WTC11 (cell line): ENCODE results near the gene PRR13. TPM values are rescaled to one million over a fixed set of nuclear protein-coding genes. Genes with fewer than 3 reads are reported as not detected.

Source experiments
- ATAC-seq: fragments of 200-7000 bp; cut with Tn5 transposase; 2 replicates; pipeline ENCODE4 v1.10.0; 2021; ENCODE audit warnings: mild to moderate bottlenecking, moderate library complexity
- Bru-seq: library from RNA; stranded (reverse); fragments of 400-500 nt; gene quantifications from one replicate; lab custom pipeline; 2021; lab: Mats Ljungman, UMichigan
- CTCF ChIA-PET: fragments of 300-600 bp; sonication (Branson Sonifier 250); formaldehyde crosslinking; loops from one replicate; lab custom pipeline; 2021; ENCODE audit warnings: antibody characterized with exemption; lab: Charles Lee
- POLR2A ChIA-PET: fragments of 350-600 bp; sonication (Branson Sonifier 250); formaldehyde crosslinking; loops from one replicate; lab custom pipeline; 2021; ENCODE audit warnings: antibody characterized with exemption; lab: Charles Lee
- DNase-seq: peaks from one replicate; pipeline ENCODE4 v3.0.0; 2021; ENCODE audit warnings: low spot score
- H3K27ac Mint-ChIP-seq: 2 replicates; pipeline ENCODE4 v1.8.0; 2021; ENCODE audit warnings: mixed read lengths
- H3K27me3 Mint-ChIP-seq: 2 replicates; pipeline ENCODE4 v1.8.0; 2021; ENCODE audit warnings: low read depth, mild to moderate bottlenecking, moderate library complexity, mixed read lengths
- H3K36me3 Mint-ChIP-seq: 2 replicates; pipeline ENCODE4 v1.8.0; 2021; ENCODE audit warnings: mixed read lengths
- H3K4me1 Mint-ChIP-seq: 2 replicates; pipeline ENCODE4 v1.8.0; 2022; ENCODE audit warnings: mixed read lengths
- H3K4me3 Mint-ChIP-seq: 2 replicates; pipeline ENCODE4 v1.8.0; 2021; ENCODE audit warnings: mild to moderate bottlenecking, moderate library complexity, mixed read lengths
- H3K9me3 Mint-ChIP-seq: 2 replicates; pipeline ENCODE4 v1.8.0; 2021; ENCODE audit warnings: mixed read lengths
- CREM ChIP-seq: sonication (generic); formaldehyde crosslinking; IDR thresholded peaks from 2 replicates; pipeline ENCODE4 v1.8.1; 2022; ENCODE audit warnings: mild to moderate bottlenecking, missing genetic modification reagents, moderate library complexity
- ETV6 ChIP-seq: sonication (generic); formaldehyde crosslinking; IDR thresholded peaks from 2 replicates; pipeline ENCODE4 v1.8.1; 2022; ENCODE audit warnings: mild to moderate bottlenecking, missing genetic modification reagents
- NFYB ChIP-seq: sonication (generic); formaldehyde crosslinking; conservative IDR thresholded peaks from 2 replicates; pipeline ENCODE4 v1.8.0; 2022; ENCODE audit warnings: low read depth, missing genetic modification reagents
- OVOL2 ChIP-seq: fragments of 250-450 bp; sonication (Bioruptor Pico); IDR thresholded peaks from 2 replicates; pipeline ENCODE4 v1.9.0; 2021; ENCODE audit warnings: mild to moderate bottlenecking, borderline replicate concordance
- SP1 ChIP-seq: sonication (generic); formaldehyde crosslinking; conservative IDR thresholded peaks from 2 replicates; pipeline ENCODE4 v1.8.1; 2022; ENCODE audit warnings: missing genetic modification reagents
- TEAD1 ChIP-seq: sonication (generic); formaldehyde crosslinking; IDR thresholded peaks from 2 replicates; pipeline ENCODE4 v1.8.0; 2022; ENCODE audit warnings: mild to moderate bottlenecking, missing genetic modification reagents
- ZNF232 ChIP-seq: sonication (generic); formaldehyde crosslinking; IDR thresholded peaks from 2 replicates; pipeline ENCODE4 v1.8.0; 2022; ENCODE audit warnings: mild to moderate bottlenecking, missing genetic modification reagents
- ZNF263 ChIP-seq: sonication (generic); formaldehyde crosslinking; IDR thresholded peaks from 2 replicates; pipeline ENCODE4 v1.8.1; 2022; ENCODE audit warnings: low read depth, mild to moderate bottlenecking, moderate library complexity, missing genetic modification reagents
- ZNF317 ChIP-seq: sonication (generic); formaldehyde crosslinking; IDR thresholded peaks from 2 replicates; pipeline ENCODE4 v1.8.1; 2023; ENCODE audit warnings: low read depth, mild to moderate bottlenecking, moderate library complexity, missing genetic modification reagents, borderline replicate concordance
- long read RNA-seq, 3 experiments: library from RNA in 1 of 3; library from capped mRNA in 1 of 3; library from polyadenylated mRNA in 1 of 3; unstranded in 2 of 3; stranded (forward) in 1 of 3; transcript quantifications; one replicate each; pipeline ENCODE4 v2.0.0, GENCODE V29; 2021
- total RNA-seq: library from RNA; stranded (reverse); gene quantifications from 3 replicates; pipeline ENCODE4 v1.2.3, GENCODE V29; 2021
- TF ChIP-seq, protein P1 (sequence below): sonication (generic); formaldehyde crosslinking; IDR thresholded peaks from 2 replicates; pipeline ENCODE4 v1.8.0; 2022; ENCODE audit warnings: mild to moderate bottlenecking, missing genetic modification reagents
- TF ChIP-seq, protein P2 (sequence below): sonication (generic); formaldehyde crosslinking; IDR thresholded peaks from 2 replicates; pipeline ENCODE4 v1.8.0; 2022; ENCODE audit warnings: mild to moderate bottlenecking, missing genetic modification reagents
- TF ChIP-seq, protein P3 (sequence below): sonication (generic); formaldehyde crosslinking; IDR thresholded peaks from 2 replicates; pipeline ENCODE4 v1.8.1; 2023; ENCODE audit warnings: mild to moderate bottlenecking, missing genetic modification reagents, moderate library complexity
- TF ChIP-seq, protein P4 (sequence below): sonication (generic); formaldehyde crosslinking; IDR thresholded peaks from 2 replicates; pipeline ENCODE4 v1.8.1; 2023; ENCODE audit warnings: mild to moderate bottlenecking, moderate library complexity, missing genetic modification reagents
- TF ChIP-seq, protein P5 (sequence below): sonication (generic); formaldehyde crosslinking; IDR thresholded peaks from 2 replicates; pipeline ENCODE4 v1.8.0; 2022; ENCODE audit warnings: missing genetic modification reagents
- TF ChIP-seq, protein P6 (sequence below): sonication (generic); formaldehyde crosslinking; IDR thresholded peaks from 2 replicates; pipeline ENCODE4 v1.8.1; 2022; ENCODE audit warnings: mild to moderate bottlenecking, missing genetic modification reagents, moderate library complexity, borderline replicate concordance
- TF ChIP-seq, protein P7 (sequence below): fragments of 250-450 bp; sonication (Bioruptor Pico); IDR thresholded peaks from 2 replicates; pipeline ENCODE4 v1.9.0; 2021; ENCODE audit warnings: mild to moderate bottlenecking
- TF ChIP-seq, protein P8 (sequence below): sonication (generic); formaldehyde crosslinking; IDR thresholded peaks from 2 replicates; pipeline ENCODE4 v1.8.1; 2023; ENCODE audit warnings: mild to moderate bottlenecking, missing genetic modification reagents

PRR13 gene, protein sequence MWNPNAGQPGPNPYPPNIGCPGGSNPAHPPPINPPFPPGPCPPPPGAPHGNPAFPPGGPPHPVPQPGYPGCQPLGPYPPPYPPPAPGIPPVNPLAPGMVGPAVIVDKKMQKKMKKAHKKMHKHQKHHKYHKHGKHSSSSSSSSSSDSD
- total RNA-seq: 150 to 187 TPM (median 155 TPM) in 3 replicates
- percentile 97 among the genes with signal in this experiment for Bru-seq, nascent RNA
- long read RNA-seq, experiment 1, transcript PRR13-209 (4 exons, 625 nt): minor isoform, 52 of 383 reads
- long read RNA-seq, experiment 1, transcript PRR13-202 (4 exons, 1,229 nt): major isoform, 298 of 383 reads
- long read RNA-seq, experiment 1, partial matches to known transcripts: 7 of 383 reads
- long read RNA-seq, experiment 1, other reads (novel, unspliced or antisense): 13 of 383 reads
- long read RNA-seq, experiment 2, transcript PRR13-207 (4 exons, 838 nt): minor isoform, 6 of 172 reads
- long read RNA-seq, experiment 2, transcript PRR13-209 (4 exons, 625 nt): minor isoform, 15 of 172 reads
- long read RNA-seq, experiment 2, transcript PRR13-202 (4 exons, 1,229 nt): major isoform, 66 of 172 reads
- long read RNA-seq, experiment 2, partial matches to known transcripts: 62 of 172 reads
- long read RNA-seq, experiment 2, other reads (novel, unspliced or antisense): 22 of 172 reads
- long read RNA-seq, experiment 3, transcript PRR13-209 (4 exons, 625 nt): minor isoform, 79 of 578 reads
- long read RNA-seq, experiment 3, transcript PRR13-207 (4 exons, 838 nt): minor isoform, 8 of 578 reads
- long read RNA-seq, experiment 3, transcript PRR13-204 (4 exons, 688 nt): minor isoform, 5 of 578 reads
- long read RNA-seq, experiment 3, transcript PRR13-202 (4 exons, 1,229 nt): major isoform, 457 of 578 reads
- long read RNA-seq, experiment 3, partial matches to known transcripts: 1 of 578 reads
- long read RNA-seq, experiment 3, other reads (novel, unspliced or antisense): 22 of 578 reads

DNA sequence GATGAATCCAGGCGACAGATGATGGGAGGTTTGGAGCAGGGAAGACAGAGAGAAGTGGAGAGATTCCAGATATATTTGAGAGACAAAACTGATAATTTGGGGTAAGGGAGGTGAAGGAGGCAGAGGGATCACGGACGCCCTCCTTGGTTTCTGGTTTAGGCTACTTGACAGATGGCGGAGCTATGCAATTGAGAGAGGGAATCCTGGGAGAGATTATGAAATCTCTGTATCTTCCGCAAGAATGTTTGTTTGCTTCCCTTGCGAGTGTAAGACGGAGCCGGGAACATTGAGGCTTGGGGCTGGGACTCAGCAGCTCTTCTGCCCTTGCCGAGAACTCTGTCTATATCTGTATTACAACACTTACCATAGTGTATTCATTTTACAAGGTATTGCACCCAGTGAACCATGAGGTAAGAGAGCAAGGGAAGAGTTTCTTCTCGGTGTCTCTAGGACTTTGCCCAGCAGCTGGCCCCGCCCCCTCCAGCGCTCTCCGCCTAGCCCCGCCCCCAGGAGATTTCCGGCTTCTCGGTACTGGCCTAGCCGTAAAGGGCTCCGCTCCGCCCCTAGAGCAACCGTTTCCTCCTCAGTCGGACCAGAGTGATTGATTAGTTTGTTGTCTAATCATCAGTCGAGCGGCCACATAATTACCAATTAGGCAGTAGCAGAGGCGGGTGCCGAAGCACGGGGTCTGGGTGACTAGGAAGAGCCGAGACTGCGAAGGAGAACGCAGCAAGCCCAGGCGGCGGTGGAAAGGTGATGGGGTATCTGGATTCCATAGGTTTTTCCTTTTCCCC lies at the start of gene PRR13:
Gene PRR13, plus strand, starts transcription at position 695 of the 794 bp plus-strand sequence. CDS start 981 bp downstream, outside the sequence.
- H3K27ac Mint-ChIP-seq: peak within 1 kb of the TSS; percentile 99
- TF ChIP-seq NFYB (CRISPR knock-in tag) (peak; percentile 79), OVOL2 (CRISPR knock-in tag) (no peak), CREM (CRISPR knock-in tag) (0 out of 2 replicates have a peak, but pooled peaks have one; percentile 29), ZNF317 (peak; percentile 78; the same call in 1 of the 2 replicates), SP1 (CRISPR knock-in tag) (0 out of 2 replicates have a peak, but pooled peaks have one; percentile 61), ETV6 (0 out of 2 replicates have a peak, but pooled peaks have one; percentile 26), TEAD1 (CRISPR knock-in tag) (no peak)
- TF ChIP-seq, protein P1, sequence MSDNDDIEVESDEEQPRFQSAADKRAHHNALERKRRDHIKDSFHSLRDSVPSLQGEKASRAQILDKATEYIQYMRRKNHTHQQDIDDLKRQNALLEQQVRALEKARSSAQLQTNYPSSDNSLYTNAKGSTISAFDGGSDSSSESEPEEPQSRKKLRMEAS: peak; percentile 53; the same call in 1 of the 2 replicates
- TF ChIP-seq, protein P2, sequence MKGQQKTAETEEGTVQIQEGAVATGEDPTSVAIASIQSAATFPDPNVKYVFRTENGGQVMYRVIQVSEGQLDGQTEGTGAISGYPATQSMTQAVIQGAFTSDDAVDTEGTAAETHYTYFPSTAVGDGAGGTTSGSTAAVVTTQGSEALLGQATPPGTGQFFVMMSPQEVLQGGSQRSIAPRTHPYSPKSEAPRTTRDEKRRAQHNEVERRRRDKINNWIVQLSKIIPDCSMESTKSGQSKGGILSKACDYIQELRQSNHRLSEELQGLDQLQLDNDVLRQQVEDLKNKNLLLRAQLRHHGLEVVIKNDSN (CRISPR knock-in tag): peak; percentile 52; the same call in 1 of the 2 replicates
- TF ChIP-seq, protein P3, sequence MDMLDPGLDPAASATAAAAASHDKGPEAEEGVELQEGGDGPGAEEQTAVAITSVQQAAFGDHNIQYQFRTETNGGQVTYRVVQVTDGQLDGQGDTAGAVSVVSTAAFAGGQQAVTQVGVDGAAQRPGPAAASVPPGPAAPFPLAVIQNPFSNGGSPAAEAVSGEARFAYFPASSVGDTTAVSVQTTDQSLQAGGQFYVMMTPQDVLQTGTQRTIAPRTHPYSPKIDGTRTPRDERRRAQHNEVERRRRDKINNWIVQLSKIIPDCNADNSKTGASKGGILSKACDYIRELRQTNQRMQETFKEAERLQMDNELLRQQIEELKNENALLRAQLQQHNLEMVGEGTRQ: peak; percentile 64
- peak within 1 kb of the TSS; percentile 94 for H3K4me3 Mint-ChIP-seq
- POLR2A ChIA-PET: interaction anchor here (0.7 to 1.3 kb wide), 7 partner anchors 10 to 226 kb away, joined by 3 to 7 read pairs (median 4); partner anchors contain the start of genes AAAS and SP1
- ATAC-seq (peak; percentile 99), DNase-seq (peak; percentile 99)
- CTCF ChIA-PET: interaction anchor here (0.9 to 1.3 kb wide), 5 partner anchors 20 to 120 kb away, joined by 3 to 14 read pairs (median 8); partner anchors contain the start of gene AAAS
- no peaks in the 10 kb centered on the region for H3K27me3 Mint-ChIP-seq
- peaks cover 25% of the 10 kb centered on the region for H3K36me3 Mint-ChIP-seq
- peaks cover 32% of the 10 kb centered on the region for H3K4me1 Mint-ChIP-seq
- H3K9me3 Mint-ChIP-seq: no peaks in the 10 kb centered on the region

DNA sequence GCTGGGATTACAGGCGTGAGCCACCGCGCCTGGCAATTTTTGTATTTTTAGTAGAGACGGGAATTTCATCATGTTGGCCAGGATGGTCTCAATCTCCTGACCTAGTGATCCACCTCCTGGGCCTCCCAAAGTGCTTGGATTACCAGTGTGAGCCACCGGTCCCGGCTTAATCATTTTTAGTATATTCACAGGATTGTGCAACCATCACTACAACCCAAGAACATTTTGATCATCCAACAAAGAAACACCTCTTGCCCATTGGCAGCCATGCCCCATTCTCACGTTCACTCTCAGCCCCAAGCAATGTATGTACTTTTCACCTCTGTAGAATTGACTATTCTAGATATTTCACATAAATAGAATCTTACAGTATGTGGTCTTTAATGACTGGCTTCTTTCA lies 41.6 kb upstream of the PRR13 start:
- ATAC-seq (no peak), DNase-seq (no peak)
- Mint-ChIP-seq H3K9me3 (no peaks in the 10 kb centered on the region), H3K27ac (no peak overlapping the region), H3K4me1 (no peaks in the 10 kb centered on the region), H3K4me3 (no peak overlapping the region), H3K36me3 (peaks cover 7% of the 10 kb centered on the region; the same call in 1 of the 2 replicates), H3K27me3 (no peaks in the 10 kb centered on the region)
- TF ChIP-seq, protein P4, sequence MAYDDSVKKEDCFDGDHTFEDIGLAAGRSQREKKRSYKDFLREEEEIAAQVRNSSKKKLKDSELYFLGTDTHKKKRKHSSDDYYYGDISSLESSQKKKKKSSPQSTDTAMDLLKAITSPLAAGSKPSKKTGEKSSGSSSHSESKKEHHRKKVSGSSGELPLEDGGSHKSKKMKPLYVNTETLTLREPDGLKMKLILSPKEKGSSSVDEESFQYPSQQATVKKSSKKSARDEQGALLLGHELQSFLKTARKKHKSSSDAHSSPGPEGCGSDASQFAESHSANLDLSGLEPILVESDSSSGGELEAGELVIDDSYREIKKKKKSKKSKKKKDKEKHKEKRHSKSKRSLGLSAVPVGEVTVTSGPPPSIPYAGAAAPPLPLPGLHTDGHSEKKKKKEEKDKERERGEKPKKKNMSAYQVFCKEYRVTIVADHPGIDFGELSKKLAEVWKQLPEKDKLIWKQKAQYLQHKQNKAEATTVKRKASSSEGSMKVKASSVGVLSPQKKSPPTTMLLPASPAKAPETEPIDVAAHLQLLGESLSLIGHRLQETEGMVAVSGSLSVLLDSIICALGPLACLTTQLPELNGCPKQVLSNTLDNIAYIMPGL (CRISPR knock-in tag): no peak
- TF ChIP-seq, protein P5, sequence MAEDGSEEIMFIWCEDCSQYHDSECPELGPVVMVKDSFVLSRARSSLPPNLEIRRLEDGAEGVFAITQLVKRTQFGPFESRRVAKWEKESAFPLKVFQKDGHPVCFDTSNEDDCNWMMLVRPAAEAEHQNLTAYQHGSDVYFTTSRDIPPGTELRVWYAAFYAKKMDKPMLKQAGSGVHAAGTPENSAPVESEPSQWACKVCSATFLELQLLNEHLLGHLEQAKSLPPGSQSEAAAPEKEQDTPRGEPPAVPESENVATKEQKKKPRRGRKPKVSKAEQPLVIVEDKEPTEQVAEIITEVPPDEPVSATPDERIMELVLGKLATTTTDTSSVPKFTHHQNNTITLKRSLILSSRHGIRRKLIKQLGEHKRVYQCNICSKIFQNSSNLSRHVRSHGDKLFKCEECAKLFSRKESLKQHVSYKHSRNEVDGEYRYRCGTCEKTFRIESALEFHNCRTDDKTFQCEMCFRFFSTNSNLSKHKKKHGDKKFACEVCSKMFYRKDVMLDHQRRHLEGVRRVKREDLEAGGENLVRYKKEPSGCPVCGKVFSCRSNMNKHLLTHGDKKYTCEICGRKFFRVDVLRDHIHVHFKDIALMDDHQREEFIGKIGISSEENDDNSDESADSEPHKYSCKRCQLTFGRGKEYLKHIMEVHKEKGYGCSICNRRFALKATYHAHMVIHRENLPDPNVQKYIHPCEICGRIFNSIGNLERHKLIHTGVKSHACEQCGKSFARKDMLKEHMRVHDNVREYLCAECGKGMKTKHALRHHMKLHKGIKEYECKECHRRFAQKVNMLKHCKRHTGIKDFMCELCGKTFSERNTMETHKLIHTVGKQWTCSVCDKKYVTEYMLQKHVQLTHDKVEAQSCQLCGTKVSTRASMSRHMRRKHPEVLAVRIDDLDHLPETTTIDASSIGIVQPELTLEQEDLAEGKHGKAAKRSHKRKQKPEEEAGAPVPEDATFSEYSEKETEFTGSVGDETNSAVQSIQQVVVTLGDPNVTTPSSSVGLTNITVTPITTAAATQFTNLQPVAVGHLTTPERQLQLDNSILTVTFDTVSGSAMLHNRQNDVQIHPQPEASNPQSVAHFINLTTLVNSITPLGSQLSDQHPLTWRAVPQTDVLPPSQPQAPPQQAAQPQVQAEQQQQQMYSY (CRISPR knock-in tag): no peak
- TF ChIP-seq ZNF263 (no peak), ETV6 (no peak), ZNF232 (CRISPR knock-in tag) (no peak)
- TF ChIP-seq, protein P6, sequence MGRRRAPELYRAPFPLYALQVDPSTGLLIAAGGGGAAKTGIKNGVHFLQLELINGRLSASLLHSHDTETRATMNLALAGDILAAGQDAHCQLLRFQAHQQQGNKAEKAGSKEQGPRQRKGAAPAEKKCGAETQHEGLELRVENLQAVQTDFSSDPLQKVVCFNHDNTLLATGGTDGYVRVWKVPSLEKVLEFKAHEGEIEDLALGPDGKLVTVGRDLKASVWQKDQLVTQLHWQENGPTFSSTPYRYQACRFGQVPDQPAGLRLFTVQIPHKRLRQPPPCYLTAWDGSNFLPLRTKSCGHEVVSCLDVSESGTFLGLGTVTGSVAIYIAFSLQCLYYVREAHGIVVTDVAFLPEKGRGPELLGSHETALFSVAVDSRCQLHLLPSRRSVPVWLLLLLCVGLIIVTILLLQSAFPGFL (CRISPR knock-in tag): no peak
- TF ChIP-seq, protein P7, sequence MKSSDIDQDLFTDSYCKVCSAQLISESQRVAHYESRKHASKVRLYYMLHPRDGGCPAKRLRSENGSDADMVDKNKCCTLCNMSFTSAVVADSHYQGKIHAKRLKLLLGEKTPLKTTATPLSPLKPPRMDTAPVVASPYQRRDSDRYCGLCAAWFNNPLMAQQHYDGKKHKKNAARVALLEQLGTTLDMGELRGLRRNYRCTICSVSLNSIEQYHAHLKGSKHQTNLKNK (CRISPR knock-in tag): no peak
- TF ChIP-seq, protein P8, sequence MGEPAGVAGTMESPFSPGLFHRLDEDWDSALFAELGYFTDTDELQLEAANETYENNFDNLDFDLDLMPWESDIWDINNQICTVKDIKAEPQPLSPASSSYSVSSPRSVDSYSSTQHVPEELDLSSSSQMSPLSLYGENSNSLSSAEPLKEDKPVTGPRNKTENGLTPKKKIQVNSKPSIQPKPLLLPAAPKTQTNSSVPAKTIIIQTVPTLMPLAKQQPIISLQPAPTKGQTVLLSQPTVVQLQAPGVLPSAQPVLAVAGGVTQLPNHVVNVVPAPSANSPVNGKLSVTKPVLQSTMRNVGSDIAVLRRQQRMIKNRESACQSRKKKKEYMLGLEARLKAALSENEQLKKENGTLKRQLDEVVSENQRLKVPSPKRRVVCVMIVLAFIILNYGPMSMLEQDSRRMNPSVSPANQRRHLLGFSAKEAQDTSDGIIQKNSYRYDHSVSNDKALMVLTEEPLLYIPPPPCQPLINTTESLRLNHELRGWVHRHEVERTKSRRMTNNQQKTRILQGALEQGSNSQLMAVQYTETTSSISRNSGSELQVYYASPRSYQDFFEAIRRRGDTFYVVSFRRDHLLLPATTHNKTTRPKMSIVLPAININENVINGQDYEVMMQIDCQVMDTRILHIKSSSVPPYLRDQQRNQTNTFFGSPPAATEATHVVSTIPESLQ (CRISPR knock-in tag): no peak
- ChIA-PET CTCF (interaction anchor here (1.2 kb wide), 1 partner anchor 21 kb away, joined by 5 read pairs; no protein-coding TSS in a partner anchor), POLR2A (no interaction called here)
